GM19239 (cell line): ENCODE data around the gene NPIPB2.

Source experiments
- DNase-seq: peaks from one replicate; pipeline ENCODE4 v3.0.0; 2011; ENCODE audit warnings: low spot score; ENCODE audit not compliant: insufficient read length
- FAIRE-seq: peaks from 2 replicates; lab custom pipeline; 2011; peaks lifted over from hg19 to GRCh38; lab: Jason Lieb, UNC

The NPIPB2 gene

GRCh38 chr16:11909653-11910545 is 31.9 kb downstream of the NPIPB2 start:
- DNase-seq (no peak), FAIRE-seq (no peak)

- FAIRE-seq, result no peak
- DNase-seq, result no peak
These were observed 34.5 kb downstream of the NPIPB2 start for GRCh38 chr16:11907160-11907970.

DNA sequence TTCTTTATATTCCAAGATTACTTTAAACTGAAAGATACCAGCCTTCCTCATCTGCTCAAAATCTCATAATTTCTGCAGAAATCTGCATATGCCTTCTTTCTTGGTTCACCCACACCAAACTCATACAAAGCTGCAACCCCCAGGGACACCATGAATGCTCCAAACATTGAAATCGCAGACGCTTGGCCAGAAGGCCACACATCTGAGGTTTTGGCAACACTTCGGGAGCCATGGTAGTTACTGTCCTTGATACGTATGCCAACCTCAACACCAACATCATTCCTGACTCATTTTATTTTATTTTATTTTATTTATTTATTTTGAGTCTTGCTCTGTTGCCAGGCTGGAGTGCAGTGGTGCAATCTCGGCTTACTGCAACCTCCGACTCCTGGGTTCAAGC is 37.9 kb downstream of the NPIPB2 start:
- FAIRE-seq (no peak), DNase-seq (no peak)

DNA sequence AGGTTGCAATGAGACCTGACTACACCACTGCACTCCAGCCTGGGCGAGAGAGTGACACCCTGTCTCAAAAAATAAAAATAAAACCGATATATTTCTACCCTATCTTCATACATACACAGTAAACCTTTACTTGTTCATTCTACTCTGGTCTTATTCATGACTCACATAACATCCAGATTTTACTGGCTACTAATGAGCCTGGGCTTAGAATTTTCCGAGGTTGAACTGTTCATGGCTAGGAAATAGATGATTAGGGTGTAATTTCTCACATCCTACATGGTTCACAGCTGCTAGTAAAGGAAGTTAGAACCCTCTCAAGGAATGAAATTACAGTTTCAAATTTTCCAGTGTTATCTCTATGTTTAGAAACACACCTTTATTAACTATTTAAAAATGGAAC is 40.8 kb downstream of the NPIPB2 start:
- FAIRE-seq, result no peak
- no peak for DNase-seq

GRCh38 chr16:11896486-11897176 is 45.2 kb downstream of the NPIPB2 start:
- DNase-seq, result no peak

DNA sequence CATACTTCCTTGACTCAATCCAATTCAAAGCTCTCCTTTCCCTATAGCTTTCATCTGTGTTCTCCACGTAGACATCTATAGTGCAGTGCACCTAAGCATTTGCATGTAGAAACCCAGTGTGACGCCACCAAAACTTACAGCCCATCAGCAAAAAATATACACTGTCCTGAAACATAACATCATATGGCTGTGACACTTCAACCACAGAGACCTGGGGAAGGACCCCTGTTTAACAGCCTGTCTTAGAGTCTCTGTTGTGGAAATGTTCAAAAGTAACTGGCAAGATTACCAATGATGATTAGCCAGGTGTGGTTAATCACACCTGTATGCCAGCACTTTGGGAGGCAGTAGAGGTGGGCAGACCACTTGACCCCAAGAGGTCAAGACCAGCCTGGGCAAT is 48.3 kb downstream of the NPIPB2 start:
- FAIRE-seq (no peak), DNase-seq (no peak)

More at GRCh38 chr16:11896486-11897176, 45.2 kb downstream of the NPIPB2 start:
- no peak for FAIRE-seq

DNA sequence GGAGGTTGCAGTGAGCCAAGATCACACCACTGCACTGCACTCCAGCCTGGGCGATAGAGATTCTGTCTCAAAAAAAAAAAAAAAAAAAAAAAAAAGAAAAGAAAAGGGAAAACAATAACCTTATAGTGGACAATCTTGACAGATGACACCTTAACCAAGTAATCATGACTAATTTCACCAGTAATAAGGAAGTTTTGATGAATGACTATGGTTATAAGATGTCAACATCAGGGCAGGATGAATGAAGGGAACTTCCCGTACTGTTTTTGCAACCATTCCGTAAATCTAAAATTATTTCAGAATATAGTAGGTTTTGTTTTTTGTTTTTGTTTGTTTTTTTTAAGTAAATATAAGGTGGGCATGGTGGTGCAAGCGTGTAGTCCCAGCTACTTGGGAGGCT is 49.1 kb downstream of the NPIPB2 start:
- no peak for DNase-seq
- no peak for FAIRE-seq

DNA sequence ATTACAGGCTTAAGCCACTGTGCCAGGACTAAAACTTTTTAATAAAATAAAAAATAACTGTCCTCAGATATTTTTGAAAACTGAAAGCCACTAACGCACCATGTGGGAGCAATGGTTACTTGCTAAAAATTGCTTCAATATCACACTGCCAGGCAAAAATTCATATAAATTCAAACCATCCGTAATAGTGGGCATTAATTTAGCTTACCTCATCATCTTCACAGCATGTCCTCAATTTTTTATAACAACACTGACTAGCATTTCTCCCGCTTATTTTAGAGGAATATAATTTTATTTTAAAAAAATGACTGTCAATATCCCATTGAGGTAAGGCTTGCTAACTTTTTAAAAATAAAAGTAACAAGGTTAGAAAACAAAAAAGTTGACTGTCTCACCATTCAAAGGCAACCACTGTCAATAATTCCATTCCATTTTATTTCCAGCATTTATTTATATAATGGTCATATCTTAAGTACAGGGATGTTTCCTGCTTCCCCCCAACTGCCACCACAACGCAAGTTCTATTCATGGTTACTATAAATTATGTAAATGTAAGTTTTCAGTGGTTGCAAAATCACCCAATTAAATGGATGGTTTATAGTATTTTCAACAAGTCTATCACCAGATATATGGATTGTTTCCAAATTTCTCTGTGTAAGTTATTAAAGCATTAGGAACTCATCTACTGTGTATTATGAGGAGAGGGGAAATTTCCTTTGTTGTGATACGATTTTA is 51.4 kb downstream of the NPIPB2 start:
- DNase-seq (no peak), FAIRE-seq (no peak)

DNA sequence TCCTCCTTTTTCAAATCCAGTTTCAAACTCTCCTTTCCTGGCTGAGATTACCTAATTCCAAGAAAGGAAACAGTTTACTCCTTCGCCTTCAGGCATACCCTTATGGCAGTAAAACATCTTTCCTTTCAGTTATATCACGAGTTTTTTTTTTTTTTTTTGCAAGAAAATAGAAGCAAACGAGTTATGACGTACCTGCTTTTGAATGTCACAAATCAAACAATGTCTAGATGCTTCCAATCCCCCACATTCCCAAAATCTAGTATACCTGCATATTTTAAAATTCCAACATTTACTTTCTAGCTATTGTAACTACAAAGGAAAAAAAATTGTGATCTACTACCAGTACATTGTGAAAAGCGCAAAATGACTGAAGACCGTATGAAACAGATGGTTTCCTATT is 55.0 kb downstream of the NPIPB2 start:
- DNase-seq (no peak), FAIRE-seq (no peak)

DNA sequence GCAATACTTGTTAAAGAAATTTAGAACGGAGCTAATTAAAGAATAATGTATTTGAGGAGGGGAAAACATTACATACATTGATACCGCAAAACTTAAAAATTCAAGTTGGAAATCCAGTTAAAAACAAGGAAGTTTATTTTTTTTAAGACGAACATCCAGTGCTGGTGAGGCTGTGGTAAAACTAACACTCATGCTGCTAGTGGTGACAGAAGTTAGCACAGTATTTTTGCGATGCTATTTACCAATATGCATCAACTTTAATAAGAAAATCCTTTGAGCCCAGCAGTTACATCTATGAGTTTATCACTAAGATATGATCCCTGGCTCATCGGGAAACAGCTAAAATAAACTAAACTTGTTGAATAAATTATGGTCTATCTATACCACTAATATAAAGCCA is 57.8 kb downstream of the NPIPB2 start:
- DNase-seq, result no peak

GRCh38 chr16:11880007-11880406 is 61.8 kb downstream of the NPIPB2 start:
- no peak for DNase-seq
- no peak for FAIRE-seq

More for the DNA sequence above, 57.8 kb downstream of the NPIPB2 start:
- FAIRE-seq, result no peak

DNA sequence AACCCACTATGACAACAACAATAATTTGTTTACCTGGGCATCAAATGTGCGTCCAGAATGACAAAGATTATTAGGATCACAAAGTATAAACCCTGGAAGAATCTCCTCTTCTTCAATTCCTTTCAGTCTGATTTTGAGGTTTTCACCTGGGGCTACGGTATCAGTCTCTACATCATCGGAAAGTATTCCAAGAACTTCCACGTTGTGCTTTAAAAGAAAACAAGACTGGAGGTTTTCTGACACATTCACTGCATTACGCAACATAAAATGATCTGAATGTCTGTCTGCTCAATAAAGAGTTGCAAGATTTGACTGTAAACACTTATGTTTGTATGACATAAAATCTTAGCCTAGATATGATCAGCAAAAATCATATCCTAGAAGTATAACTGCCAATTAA is 64.5 kb downstream of the NPIPB2 start:
- DNase-seq, result no peak

More for the DNA sequence above, 64.5 kb downstream of the NPIPB2 start:
- FAIRE-seq, result no peak
